ENCODE results near the gene PRKAR1B.
"Not testable (repeated sequence)": the region's sequence is repeated elsewhere in the genome, so short reads cannot be mapped to it uniquely, and the experiment has no call there.

Gene PRKAR1B

GRCh38 chr7:756928-757560 is 30.0 kb upstream of the PRKAR1B start:
- no peak for DNase-seq (ENCODE audit: low spot score)

GRCh38 chr7:756231-756927 is 29.3 kb upstream of the PRKAR1B start:
- no peak for DNase-seq (ENCODE audit: low spot score)

- DNase-seq (ENCODE audit: low spot score): no peak
Measured at GRCh38 chr7:755413-755805, 28.3 kb upstream of the PRKAR1B start.

- no peak for DNase-seq (ENCODE audit: low spot score)
Measured at GRCh38 chr7:754531-755412, 27.7 kb upstream of the PRKAR1B start.

- no peak for DNase-seq (ENCODE audit: low spot score)
Measured at GRCh38 chr7:753190-753589, 26.1 kb upstream of the PRKAR1B start.

GRCh38 chr7:752256-752655 is 25.2 kb upstream of the PRKAR1B start:
- not testable (repeated sequence) for DNase-seq (ENCODE audit: low spot score)

GRCh38 chr7:751826-752225 is 24.7 kb upstream of the PRKAR1B start:
- no peak for DNase-seq (ENCODE audit: low spot score)

GRCh38 chr7:750111-750905 is 23.2 kb upstream of the PRKAR1B start:
- DNase-seq (ENCODE audit: low spot score): no peak

- DNase-seq (ENCODE audit: low spot score): no peak
Measured at GRCh38 chr7:749140-749551, 22.1 kb upstream of the PRKAR1B start.

GRCh38 chr7:748446-748845 is 21.4 kb upstream of the PRKAR1B start:
- no peak for DNase-seq (ENCODE audit: low spot score)

- DNase-seq (ENCODE audit: low spot score): no peak
Measured at GRCh38 chr7:747186-747585, 20.1 kb upstream of the PRKAR1B start.

GRCh38 chr7:746155-747061 is 19.3 kb upstream of the PRKAR1B start:
- no peak for DNase-seq (ENCODE audit: low spot score)

GRCh38 chr7:745431-746154 is 18.5 kb upstream of the PRKAR1B start:
- DNase-seq (ENCODE audit: low spot score): no peak

- DNase-seq (ENCODE audit: low spot score): no peak
Measured at GRCh38 chr7:744854-745430, 17.9 kb upstream of the PRKAR1B start.

- DNase-seq (ENCODE audit: low spot score): not testable (repeated sequence)
Measured at GRCh38 chr7:744128-744520, 17.0 kb upstream of the PRKAR1B start.

GRCh38 chr7:743341-744127 is 16.5 kb upstream of the PRKAR1B start:
- DNase-seq (ENCODE audit: low spot score): not testable (repeated sequence)

- DNase-seq (ENCODE audit: low spot score): no peak
Measured at GRCh38 chr7:742791-743190, 15.7 kb upstream of the PRKAR1B start.

- DNase-seq (ENCODE audit: low spot score): no peak
Measured at GRCh38 chr7:741850-742249, 14.8 kb upstream of the PRKAR1B start.

GRCh38 chr7:741191-741671 is 14.2 kb upstream of the PRKAR1B start:
- no peak for DNase-seq (ENCODE audit: low spot score)
